Erythroblast (primary cell): ENCODE data around the gene ARHGAP29.

Experiments
- GATA1 ChIP-seq: IDR thresholded peaks from 2 replicates; pipeline ENCODE4 v1.6.1; 2011; ENCODE audit warnings: low read depth, mild to moderate bottlenecking, control low read depth, low read length, moderate library complexity
- POLR2A ChIP-seq: IDR thresholded peaks from 2 replicates; pipeline ENCODE4 v1.6.1; 2011; ENCODE audit warnings: mild to moderate bottlenecking, low read length

- TF ChIP-seq POLR2A = no peak
- no peak for TF ChIP-seq GATA1
Observed at GRCh38 chr1:94144836-94145235, 92.5 kb downstream of the ARHGAP29 start.
